GM12878 (cell line): ENCODE results near the gene UROD.

Source experiments
- CREM ChIP-seq: IDR thresholded peaks from 2 replicates; pipeline ENCODE4 v1.6.1; 2014; ENCODE audit warnings: antibody characterized with exemption, low read depth
- JUNB ChIP-seq: IDR thresholded peaks from 2 replicates; pipeline ENCODE4 v1.6.1; 2016; ENCODE audit warnings: antibody characterized with exemption, mild to moderate bottlenecking
- MXI1 ChIP-seq: fragments of 150-350 bp; IDR thresholded peaks from 2 replicates; pipeline ENCODE4 v1.6.1; 2011; ENCODE audit warnings: low read depth, mild to moderate bottlenecking, inconsistent platforms, low read length, improper control_type of control experiment
- NFIC ChIP-seq: IDR thresholded peaks from 2 replicates; pipeline ENCODE4 v1.6.1; 2012; ENCODE audit warnings: low read depth, mild to moderate bottlenecking, inconsistent platforms, low read length, moderate library complexity
- RAD21 ChIP-seq: IDR thresholded peaks from 2 replicates; pipeline ENCODE4 v1.6.1; 2011; ENCODE audit warnings: mild to moderate bottlenecking, low read depth, low read length, moderate library complexity; ENCODE audit not compliant: insufficient read depth
- SIN3A ChIP-seq: IDR thresholded peaks from 2 replicates; pipeline ENCODE4 v1.6.1; 2012; ENCODE audit warnings: low read depth, low read length, improper control_type of control experiment
- TF ChIP-seq, protein P1 (sequence below), 3 experiments: IDR thresholded peaks in 2 of 3; conservative IDR thresholded peaks in 1 of 3; 2 replicates each; pipeline ENCODE4 v1.5.1; 2011; ENCODE audit warnings: low read depth in 3 of 3, low read length in 3 of 3, mild to moderate bottlenecking in 3 of 3, control low read depth in 2 of 3, moderate library complexity in 2 of 3, inconsistent platforms in 1 of 3, mixed read lengths in 1 of 3; ENCODE audit not compliant: control insufficient read depth in 2 of 3, insufficient read depth in 1 of 3; ENCODE audit errors: extremely low read depth in 1 of 3
- TF ChIP-seq, protein P2 (sequence below): IDR thresholded peaks from 2 replicates; pipeline ENCODE4 v1.6.1; 2011; ENCODE audit warnings: low read depth, low read length, improper control_type of control experiment, borderline replicate concordance
- TF ChIP-seq, protein P3 (sequence below): IDR thresholded peaks from 2 replicates; pipeline ENCODE4 v1.6.1; 2012; ENCODE audit warnings: mild to moderate bottlenecking, low read depth, low read length

DNA sequence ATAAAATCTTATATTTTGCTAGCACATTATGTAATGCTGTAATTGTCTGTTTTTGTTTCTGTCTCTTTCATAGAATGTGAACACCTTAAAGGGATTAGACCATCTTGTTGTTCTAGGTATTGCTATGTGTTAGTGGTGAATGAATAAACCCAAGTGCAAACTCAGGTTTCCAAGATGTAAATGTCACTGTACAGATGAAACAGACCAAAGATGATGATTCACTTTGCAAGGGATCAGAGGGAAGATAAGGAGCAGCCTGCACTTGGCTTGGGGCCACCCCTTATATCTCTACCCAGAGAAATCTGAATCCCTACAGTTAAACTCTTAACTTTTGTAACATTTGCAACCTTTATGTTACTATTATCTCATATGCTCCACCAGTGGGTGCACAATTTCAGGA, 25.4 kb downstream of the UROD start:
- TF ChIP-seq, protein P1, sequence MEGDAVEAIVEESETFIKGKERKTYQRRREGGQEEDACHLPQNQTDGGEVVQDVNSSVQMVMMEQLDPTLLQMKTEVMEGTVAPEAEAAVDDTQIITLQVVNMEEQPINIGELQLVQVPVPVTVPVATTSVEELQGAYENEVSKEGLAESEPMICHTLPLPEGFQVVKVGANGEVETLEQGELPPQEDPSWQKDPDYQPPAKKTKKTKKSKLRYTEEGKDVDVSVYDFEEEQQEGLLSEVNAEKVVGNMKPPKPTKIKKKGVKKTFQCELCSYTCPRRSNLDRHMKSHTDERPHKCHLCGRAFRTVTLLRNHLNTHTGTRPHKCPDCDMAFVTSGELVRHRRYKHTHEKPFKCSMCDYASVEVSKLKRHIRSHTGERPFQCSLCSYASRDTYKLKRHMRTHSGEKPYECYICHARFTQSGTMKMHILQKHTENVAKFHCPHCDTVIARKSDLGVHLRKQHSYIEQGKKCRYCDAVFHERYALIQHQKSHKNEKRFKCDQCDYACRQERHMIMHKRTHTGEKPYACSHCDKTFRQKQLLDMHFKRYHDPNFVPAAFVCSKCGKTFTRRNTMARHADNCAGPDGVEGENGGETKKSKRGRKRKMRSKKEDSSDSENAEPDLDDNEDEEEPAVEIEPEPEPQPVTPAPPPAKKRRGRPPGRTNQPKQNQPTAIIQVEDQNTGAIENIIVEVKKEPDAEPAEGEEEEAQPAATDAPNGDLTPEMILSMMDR (IDR thresholded peaks at IDR 0.05 in 2 of 3, conservative IDR thresholded peaks at IDR 0.05 in 1 of 3; ENCODE audit: control insufficient read depth in 2 of 3, extremely low read depth in 1 of 3, insufficient read depth in 1 of 3, low read depth in 3 of 3, low read length in 3 of 3): no peak
- TF ChIP-seq NFIC: no peak
- TF ChIP-seq JUNB: no peak
- TF ChIP-seq SIN3A: no peak
- TF ChIP-seq, protein P2, sequence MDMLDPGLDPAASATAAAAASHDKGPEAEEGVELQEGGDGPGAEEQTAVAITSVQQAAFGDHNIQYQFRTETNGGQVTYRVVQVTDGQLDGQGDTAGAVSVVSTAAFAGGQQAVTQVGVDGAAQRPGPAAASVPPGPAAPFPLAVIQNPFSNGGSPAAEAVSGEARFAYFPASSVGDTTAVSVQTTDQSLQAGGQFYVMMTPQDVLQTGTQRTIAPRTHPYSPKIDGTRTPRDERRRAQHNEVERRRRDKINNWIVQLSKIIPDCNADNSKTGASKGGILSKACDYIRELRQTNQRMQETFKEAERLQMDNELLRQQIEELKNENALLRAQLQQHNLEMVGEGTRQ: no peak
- TF ChIP-seq MXI1: no peak
- TF ChIP-seq CREM: no peak
- TF ChIP-seq RAD21: no peak
- TF ChIP-seq, protein P3, sequence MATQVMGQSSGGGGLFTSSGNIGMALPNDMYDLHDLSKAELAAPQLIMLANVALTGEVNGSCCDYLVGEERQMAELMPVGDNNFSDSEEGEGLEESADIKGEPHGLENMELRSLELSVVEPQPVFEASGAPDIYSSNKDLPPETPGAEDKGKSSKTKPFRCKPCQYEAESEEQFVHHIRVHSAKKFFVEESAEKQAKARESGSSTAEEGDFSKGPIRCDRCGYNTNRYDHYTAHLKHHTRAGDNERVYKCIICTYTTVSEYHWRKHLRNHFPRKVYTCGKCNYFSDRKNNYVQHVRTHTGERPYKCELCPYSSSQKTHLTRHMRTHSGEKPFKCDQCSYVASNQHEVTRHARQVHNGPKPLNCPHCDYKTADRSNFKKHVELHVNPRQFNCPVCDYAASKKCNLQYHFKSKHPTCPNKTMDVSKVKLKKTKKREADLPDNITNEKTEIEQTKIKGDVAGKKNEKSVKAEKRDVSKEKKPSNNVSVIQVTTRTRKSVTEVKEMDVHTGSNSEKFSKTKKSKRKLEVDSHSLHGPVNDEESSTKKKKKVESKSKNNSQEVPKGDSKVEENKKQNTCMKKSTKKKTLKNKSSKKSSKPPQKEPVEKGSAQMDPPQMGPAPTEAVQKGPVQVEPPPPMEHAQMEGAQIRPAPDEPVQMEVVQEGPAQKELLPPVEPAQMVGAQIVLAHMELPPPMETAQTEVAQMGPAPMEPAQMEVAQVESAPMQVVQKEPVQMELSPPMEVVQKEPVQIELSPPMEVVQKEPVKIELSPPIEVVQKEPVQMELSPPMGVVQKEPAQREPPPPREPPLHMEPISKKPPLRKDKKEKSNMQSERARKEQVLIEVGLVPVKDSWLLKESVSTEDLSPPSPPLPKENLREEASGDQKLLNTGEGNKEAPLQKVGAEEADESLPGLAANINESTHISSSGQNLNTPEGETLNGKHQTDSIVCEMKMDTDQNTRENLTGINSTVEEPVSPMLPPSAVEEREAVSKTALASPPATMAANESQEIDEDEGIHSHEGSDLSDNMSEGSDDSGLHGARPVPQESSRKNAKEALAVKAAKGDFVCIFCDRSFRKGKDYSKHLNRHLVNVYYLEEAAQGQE: no peak
